PC-9 (cell line): ENCODE data around the gene AIPL1. TPM values are rescaled to one million over a fixed set of nuclear protein-coding genes. Genes with fewer than 3 reads are reported as not detected.

Experiments
- BruUV-seq: library from RNA; stranded (reverse); fragments of 400-500 nt; replicated peaks from 2 replicates; lab custom pipeline; 2021; lab: Mats Ljungman, UMichigan
- CTCF ChIA-PET: fragments of 300-600 bp; sonication (Branson Sonifier 250); formaldehyde crosslinking; loops from one replicate; lab custom pipeline; 2022; ENCODE audit warnings: antibody characterized with exemption; lab: Charles Lee
- POLR2A ChIA-PET: fragments of 300-600 bp; sonication (Branson Sonifier 250); formaldehyde crosslinking; loops from one replicate; lab custom pipeline; 2022; ENCODE audit warnings: antibody characterized with exemption; ENCODE audit not compliant: unreplicated experiment; lab: Charles Lee
- DNase-seq, 2 experiments: peaks; one replicate each; pipeline versions ENCODE4 v3.0.0 to v3.0.0-alpha.2; 2015 to 2022; ENCODE audit warnings: mixed read lengths in 1 of 2
- H2AFZ ChIP-seq: fragments of 200-600 bp; sonication (generic); 2 replicates; pipeline ENCODE4 v1.8.1; 2017; ENCODE audit warnings: antibody characterized with exemption
- H3F3A ChIP-seq: fragments of 200-600 bp; sonication (generic); 2 replicates; pipeline ENCODE4 v1.8.1; 2017; ENCODE audit warnings: antibody characterized with exemption, mild to moderate bottlenecking, low read depth; ENCODE audit not compliant: insufficient read depth
- H3K27ac ChIP-seq: fragments of 200-600 bp; sonication (generic); 2 replicates; pipeline ENCODE4 v1.6.1; 2016; ENCODE audit warnings: mixed run types
- H3K27me3 ChIP-seq: fragments of 200-600 bp; sonication (generic); 2 replicates; pipeline ENCODE4 v1.6.1; 2016; ENCODE audit warnings: low read depth, mixed run types; ENCODE audit not compliant: insufficient read depth
- H3K36me3 ChIP-seq: fragments of 200-600 bp; sonication (generic); 2 replicates; pipeline ENCODE4 v1.6.1; 2016; ENCODE audit warnings: low read depth, mixed run types
- H3K4me1 ChIP-seq: fragments of 200-600 bp; sonication (generic); replicated peaks from 2 replicates; pipeline ENCODE4 v1.6.1; 2016; ENCODE audit warnings: mixed run types; ENCODE audit not compliant: insufficient read depth
- H3K4me2 ChIP-seq: fragments of 200-600 bp; sonication (generic); 2 replicates; pipeline ENCODE4 v1.6.1; 2017; ENCODE audit warnings: mixed run types
- H3K4me3 ChIP-seq: fragments of 200-600 bp; sonication (generic); 2 replicates; pipeline ENCODE4 v1.6.1; 2016; ENCODE audit warnings: mixed run types
- H3K79me2 ChIP-seq: fragments of 200-600 bp; sonication (generic); 2 replicates; pipeline ENCODE4 v1.6.1; 2017; ENCODE audit warnings: low read depth, mixed run types
- H3K9me2 ChIP-seq: fragments of 200-600 bp; sonication (generic); 2 replicates; pipeline ENCODE4 v1.8.1; 2017; ENCODE audit warnings: mild to moderate bottlenecking; ENCODE audit not compliant: insufficient read depth
- H3K9me3 ChIP-seq: fragments of 200-600 bp; sonication (generic); 2 replicates; pipeline ENCODE4 v1.8.1; 2016; ENCODE audit warnings: low read depth; ENCODE audit not compliant: insufficient read depth
- H4K20me1 ChIP-seq: fragments of 200-600 bp; sonication (generic); 2 replicates; pipeline ENCODE4 v1.8.1; 2017; ENCODE audit not compliant: insufficient read depth
- CTCF ChIP-seq: fragments of 200-600 bp; sonication (generic); conservative IDR thresholded peaks from 2 replicates; pipeline ENCODE4 v1.6.1; 2017; ENCODE audit warnings: mixed run types, antibody characterized with exemption, mild to moderate bottlenecking, moderate library complexity
- EZH2 ChIP-seq: fragments of 200-600 bp; sonication (generic); IDR thresholded peaks from 2 replicates; pipeline ENCODE4 v1.8.0; 2017; ENCODE audit warnings: antibody characterized with exemption, low read depth
- intact Hi-C: fragments of 100-400 bp; cut with micrococcal nuclease; formaldehyde crosslinking; loops from one replicate; pipeline ENCODE4 v1.10.0; 2022; ENCODE audit not compliant: unreplicated experiment
- total RNA-seq: library from RNA; stranded (reverse); gene quantifications from 2 replicates; pipeline ENCODE4 v1.2.3, GENCODE V29; 2021

Gene AIPL1
- total RNA-seq, 1 experiment from 2014 or later: not detected

GRCh38 chr17:6449307-6449706, 14.4 kb upstream of the AIPL1 start:
- Histone ChIP-seq H3K27me3 (no peaks in the 10 kb centered on the region), H3K27ac (no peak overlapping the region), H3K4me2 (no peak overlapping the region), H4K20me1 (no peaks in the 10 kb centered on the region), H3K36me3 (no peaks in the 10 kb centered on the region), H3K9me3 (no peaks in the 10 kb centered on the region), H2AFZ (no peak overlapping the region), H3F3A (peaks cover 5% of the 10 kb centered on the region; the same call in 1 of the 2 replicates), H3K9me2 (no peaks in the 10 kb centered on the region), H3K79me2 (no peaks in the 10 kb centered on the region), H3K4me3 (no peak overlapping the region), H3K4me1 (no peaks in the 10 kb centered on the region)
- ChIA-PET POLR2A (no interaction called here), CTCF (no interaction called here)
- TF ChIP-seq CTCF: no peak
- no peak for TF ChIP-seq EZH2
- intact Hi-C loops: no loop called here
- no TSS peak for BruUV-seq
- DNase-seq: no peak

- H3K9me2 ChIP-seq: no peaks in the 10 kb centered on the region
- no peak overlapping the region for H2AFZ ChIP-seq
- CTCF ChIA-PET: no interaction called here
- no peaks in the 10 kb centered on the region for H3K27me3 ChIP-seq
- intact Hi-C loops: no loop called here
- no peak for DNase-seq
- no peaks in the 10 kb centered on the region for H4K20me1 ChIP-seq
- H3K36me3 ChIP-seq: no peaks in the 10 kb centered on the region
- H3K4me3 ChIP-seq: no peak overlapping the region
- H3K9me3 ChIP-seq: no peaks in the 10 kb centered on the region
- TF ChIP-seq EZH2: no peak
- TF ChIP-seq CTCF: no peak
- H3K79me2 ChIP-seq: no peaks in the 10 kb centered on the region
- POLR2A ChIA-PET: no interaction called here
- H3K4me1 ChIP-seq: no peaks in the 10 kb centered on the region
- no peak overlapping the region for H3K27ac ChIP-seq
- no TSS peak for BruUV-seq
- no peak overlapping the region for H3K4me2 ChIP-seq
- peaks cover 10% of the 10 kb centered on the region; the same call in 1 of the 2 replicates for H3F3A ChIP-seq
Measured at GRCh38 chr17:6448473-6448872, 13.6 kb upstream of the AIPL1 start.

GRCh38 chr17:6446516-6447100, 11.7 kb upstream of the AIPL1 start:
- no TSS peak for BruUV-seq
- POLR2A ChIA-PET: no interaction called here
- H3K9me3 ChIP-seq: no peaks in the 10 kb centered on the region

More at GRCh38 chr17:6446516-6447100, 11.7 kb upstream of the AIPL1 start:
- TF ChIP-seq CTCF (no peak), EZH2 (no peak)
- Histone ChIP-seq H3K27ac (no peak overlapping the region), H3F3A (peaks cover 19% of the 10 kb centered on the region; the same call in 1 of the 2 replicates), H3K4me3 (no peak overlapping the region), H3K79me2 (no peaks in the 10 kb centered on the region), H3K9me2 (no peaks in the 10 kb centered on the region), H3K4me2 (no peak overlapping the region), H2AFZ (no peak overlapping the region), H3K4me1 (peaks cover 5% of the 10 kb centered on the region; the same call in 1 of the 2 replicates), H4K20me1 (no peaks in the 10 kb centered on the region), H3K27me3 (no peaks in the 10 kb centered on the region), H3K36me3 (no peaks in the 10 kb centered on the region)
- CTCF ChIA-PET: no interaction called here
- no peak for DNase-seq
- intact Hi-C loops: no loop called here
